HepG2 (cell line): Measurements from ENCODE around the gene CRAMP1. TPM values are rescaled to one million over a fixed set of nuclear protein-coding genes. Genes with fewer than 3 reads are reported as not detected.

Experiments
- CSRNP1 ChIP-seq: sonication (generic); formaldehyde crosslinking; IDR thresholded peaks from 2 replicates; pipeline ENCODE4 v1.8.1; 2023; ENCODE audit warnings: mild to moderate bottlenecking, missing genetic modification reagents
- DNMT3B ChIP-seq: conservative IDR thresholded peaks from 2 replicates; pipeline ENCODE4 v1.6.1; 2016; ENCODE audit warnings: missing biosample characterization, control low read depth
- FOXJ3 ChIP-seq: sonication (generic); formaldehyde crosslinking; IDR thresholded peaks from 2 replicates; pipeline ENCODE4 v1.4.0; 2020; ENCODE audit warnings: missing genetic modification reagents, mild to moderate bottlenecking, borderline replicate concordance
- FOXP4 ChIP-seq: sonication (generic); formaldehyde crosslinking; IDR thresholded peaks from 2 replicates; pipeline ENCODE4 v1.4.0; 2020; ENCODE audit warnings: missing genetic modification reagents
- GLMP ChIP-seq: sonication (generic); formaldehyde crosslinking; IDR thresholded peaks from 2 replicates; pipeline ENCODE4 v1.9.0; 2021; ENCODE audit warnings: missing genetic modification reagents, mild to moderate bottlenecking, borderline replicate concordance
- GPBP1L1 ChIP-seq: sonication (generic); formaldehyde crosslinking; IDR thresholded peaks from 2 replicates; pipeline ENCODE4 v1.5.0; 2020; ENCODE audit warnings: mild to moderate bottlenecking, missing genetic modification reagents
- IRF2 ChIP-seq: IDR thresholded peaks from 2 replicates; pipeline ENCODE4 v1.6.1; 2018; ENCODE audit warnings: missing genetic modification reagents, missing compliant biosample characterization
- KDM6A ChIP-seq: IDR thresholded peaks from 2 replicates; pipeline ENCODE4 v1.6.1; 2016; ENCODE audit warnings: low read depth
- MATR3 ChIP-seq: sonication (generic); formaldehyde crosslinking; IDR thresholded peaks from 2 replicates; pipeline ENCODE4 v1.4.0; 2020; ENCODE audit warnings: missing genetic modification reagents
- NFE2L2 ChIP-seq: fragments of 150-350 bp; IDR thresholded peaks from 2 replicates; pipeline ENCODE4 v1.6.1; 2014; ENCODE audit warnings: low read length
- NFYB ChIP-seq: sonication (generic); formaldehyde crosslinking; IDR thresholded peaks from 2 replicates; pipeline ENCODE4 v1.4.0; 2020; ENCODE audit warnings: missing genetic modification reagents
- ZBTB34 ChIP-seq: sonication (generic); formaldehyde crosslinking; IDR thresholded peaks from 2 replicates; pipeline ENCODE4 v1.8.0; 2022; ENCODE audit warnings: mild to moderate bottlenecking, missing genetic modification reagents
- ZNF20 ChIP-seq: sonication (generic); formaldehyde crosslinking; IDR thresholded peaks from 2 replicates; pipeline ENCODE4 v1.4.0; 2020; ENCODE audit warnings: mild to moderate bottlenecking, moderate library complexity, missing genetic modification reagents
- ZNF224 ChIP-seq: sonication (generic); formaldehyde crosslinking; IDR thresholded peaks from 2 replicates; pipeline ENCODE4 v1.5.0; 2020; ENCODE audit warnings: mild to moderate bottlenecking, missing genetic modification reagents
- ZNF230 ChIP-seq: sonication (generic); formaldehyde crosslinking; IDR thresholded peaks from 2 replicates; pipeline ENCODE4 v1.4.0; 2020; ENCODE audit warnings: mild to moderate bottlenecking, missing genetic modification reagents
- ZNF333 ChIP-seq: sonication (generic); formaldehyde crosslinking; IDR thresholded peaks from 2 replicates; pipeline ENCODE4 v1.4.0; 2020; ENCODE audit warnings: mild to moderate bottlenecking, missing genetic modification reagents, borderline replicate concordance
- ZNF430 ChIP-seq: sonication (generic); formaldehyde crosslinking; IDR thresholded peaks from 2 replicates; pipeline ENCODE4 v1.9.0; 2021; ENCODE audit warnings: mild to moderate bottlenecking, missing genetic modification reagents
- ZNF616 ChIP-seq: sonication (generic); formaldehyde crosslinking; IDR thresholded peaks from 2 replicates; pipeline ENCODE4 v1.5.0; 2020; ENCODE audit warnings: low read depth, mild to moderate bottlenecking, missing genetic modification reagents
- ZNF703 ChIP-seq: sonication (generic); formaldehyde crosslinking; IDR thresholded peaks from 2 replicates; pipeline ENCODE4 v1.5.1; 2020; ENCODE audit warnings: missing genetic modification reagents, mild to moderate bottlenecking, moderate library complexity, borderline replicate concordance
- ZNF747 ChIP-seq: sonication (generic); formaldehyde crosslinking; IDR thresholded peaks from 2 replicates; pipeline ENCODE4 v1.8.1; 2023; ENCODE audit warnings: missing genetic modification reagents, mild to moderate bottlenecking, borderline replicate concordance
- ZNF83 ChIP-seq: sonication (generic); formaldehyde crosslinking; IDR thresholded peaks from 2 replicates; pipeline ENCODE4 v1.4.0; 2020; ENCODE audit warnings: missing genetic modification reagents, mild to moderate bottlenecking, borderline replicate concordance
- polyA plus RNA-seq, 8 experiments: library from polyadenylated mRNA; depleted of rRNA in 3 of 8; stranded (reverse) in 7 of 8; unstranded in 1 of 8; fragments of >200 nt; fragmentation: Illumina TruSeq in 4 of 8; extraction: Trizol in 4 of 8; gene quantifications; 2 replicates each; pipeline versions ENCODE4 v1.2.1 to v1.2.3, GENCODE V29; 2011 to 2016; ENCODE audit warnings: low read depth in 4 of 8, missing spikeins in 1 of 8, mixed read lengths in 1 of 8; ENCODE audit not compliant: insufficient read depth in 1 of 8
- total RNA-seq, 5 experiments: library from RNA; depleted of rRNA; stranded (reverse); fragments of >200 nt; fragmentation: Illumina TruSeq; extraction: Trizol; gene quantifications; 2 replicates each; pipeline ENCODE4 v1.2.3, GENCODE V29; 2016; ENCODE audit warnings: low read depth in 1 of 5

Gene CRAMP1
- total and polyA plus RNA-seq, 2 of the 13 experiments (the other 11 are each of a cell fraction or from before 2014, with no cell fraction given), result 6.8 to 9.7 TPM

- TF ChIP-seq ZBTB34 (CRISPR knock-in tag), result 0 out of 2 replicates have a peak, but pooled peaks have one; percentile 2
- peak; percentile 67 for TF ChIP-seq FOXP4
- TF ChIP-seq ZNF747 (CRISPR knock-in tag), result peak; percentile 16; the same call in 1 of the 2 replicates
- no peak for TF ChIP-seq GLMP (CRISPR knock-in tag)
- no peak for TF ChIP-seq ZNF230 (CRISPR knock-in tag)
- TF ChIP-seq DNMT3B (CRISPR knock-in tag), result no peak
- TF ChIP-seq NFYB (CRISPR knock-in tag), result no peak
- TF ChIP-seq KDM6A (CRISPR knock-in tag), result no peak
- no peak for TF ChIP-seq ZNF20 (CRISPR knock-in tag)
- no peak; the same call in 1 of the 2 replicates for TF ChIP-seq ZNF703 (CRISPR knock-in tag)
- TF ChIP-seq ZNF83, result no peak
- TF ChIP-seq FOXJ3, result 0 out of 2 replicates have a peak, but pooled peaks have one; percentile 43
- no peak for TF ChIP-seq ZNF224 (CRISPR knock-in tag)
- no peak for TF ChIP-seq GPBP1L1 (CRISPR knock-in tag)
- TF ChIP-seq ZNF616 (CRISPR knock-in tag), result peak; percentile 49; the same call in 1 of the 2 replicates
- peak; percentile 73; the same call in 1 of the 2 replicates for TF ChIP-seq ZNF430 (CRISPR knock-in tag)
- no peak for TF ChIP-seq ZNF333 (CRISPR knock-in tag)
- no peak for TF ChIP-seq MATR3 (CRISPR knock-in tag)
- peak; percentile 89 for TF ChIP-seq IRF2 (CRISPR knock-in tag)
- no peak for TF ChIP-seq NFE2L2
- TF ChIP-seq CSRNP1 (CRISPR knock-in tag), result peak; percentile 22; the same call in 1 of the 2 replicates
Observed at GRCh38 chr16:1705688-1706385, 93.7 kb downstream of the CRAMP1 start, which contains the start of gene MAPK8IP3 (continued).
